Heart left ventricle (tissue), 13 donors: ENCODE data around the gene KCNQ2.

Source experiments
- CTCF ChIP-seq, 12 donors: fragments of 200-600 bp; sonication (generic) in 4 of 12; IDR thresholded peaks; one replicate each; pipeline versions ENCODE4 v1.5.0 to v1.8.0; 2018 to 2022; ENCODE audit warnings: antibody characterized with exemption in 12 of 12, mild to moderate bottlenecking in 5 of 12
- POLR2A ChIP-seq, 2 donors: fragments of 450-650 bp; IDR thresholded peaks; one replicate each; pipeline ENCODE4 v1.6.1; 2017; ENCODE audit warnings: antibody characterized with exemption in 2 of 2, mild to moderate bottlenecking in 2 of 2, moderate library complexity in 2 of 2
- donor health status: ischemic (EF 13 %, LVEDD 7.1; RV severe dilation, severe dysfunction).
- donor health status: DM: no; HTN: yes; CAD: no.
- donor health status: DM: no; HTN: no; CAD: no.
- donor health status: ischemic (EF 25% LVEDD 6.9; RV normal size, moderate dysfunction).
- donor health status: ischemic (EF 25% LVEDD 5.7; RV mildly dilated, moderate dysfunction).
- donor health status: ischemic (EF 35%, LVEDD 5.7; RV mildly dilated, moderate dysfunction).
- donor health status: nonischemic (EF 11% LVEDD 7.7; RV severe dilation, severe dysfunction).
- donor health status: DM: yes; HTN: yes; CAD: no.
- donor health status: PGD.
- donor health status: ischemic (EF 29% LVEDD 5.4; RV normal size, mild dysfunction).
- donor health status: nonischemic (EF 23%, LVEDD 6.1; RV moderate dilation, normal function).

GRCh38 chr20:63468421-63468820, 4.0 kb downstream of the KCNQ2 start:
- TF ChIP-seq CTCF (IDR thresholded peaks at IDR 0.05) = no peak
- TF ChIP-seq POLR2A (IDR thresholded peaks at IDR 0.05) = no peak
